Gastroesophageal sphincter (tissue), 3 donors: ENCODE results near the gene HSD17B3.

Source experiments
- EP300 ChIP-seq: sonication (generic); formaldehyde crosslinking; IDR thresholded peaks from one replicate; pipeline ENCODE4 v1.6.1; 2017; ENCODE audit warnings: antibody characterized with exemption, mild to moderate bottlenecking
- POLR2A ChIP-seq, 2 donors: fragments of 450-650 bp; IDR thresholded peaks; one replicate each; pipeline ENCODE4 v1.6.1; 2017; ENCODE audit warnings: antibody characterized with exemption in 2 of 2, mild to moderate bottlenecking in 2 of 2, moderate library complexity in 1 of 2
- POLR2AphosphoS5 ChIP-seq: sonication (generic); formaldehyde crosslinking; IDR thresholded peaks from one replicate; pipeline ENCODE4 v1.6.1; 2017; ENCODE audit warnings: antibody characterized with exemption
- TF ChIP-seq, protein P1 (sequence below), 4 experiments: fragments of 200-600 bp in 2 of 4; fragments of 450-650 bp in 2 of 4; sonication (generic) in 1 of 4; IDR thresholded peaks; one replicate each; pipeline ENCODE4 v1.5.1; 2017 to 2019; ENCODE audit warnings: antibody characterized with exemption in 4 of 4, mild to moderate bottlenecking in 2 of 4, moderate library complexity in 2 of 4

DNA sequence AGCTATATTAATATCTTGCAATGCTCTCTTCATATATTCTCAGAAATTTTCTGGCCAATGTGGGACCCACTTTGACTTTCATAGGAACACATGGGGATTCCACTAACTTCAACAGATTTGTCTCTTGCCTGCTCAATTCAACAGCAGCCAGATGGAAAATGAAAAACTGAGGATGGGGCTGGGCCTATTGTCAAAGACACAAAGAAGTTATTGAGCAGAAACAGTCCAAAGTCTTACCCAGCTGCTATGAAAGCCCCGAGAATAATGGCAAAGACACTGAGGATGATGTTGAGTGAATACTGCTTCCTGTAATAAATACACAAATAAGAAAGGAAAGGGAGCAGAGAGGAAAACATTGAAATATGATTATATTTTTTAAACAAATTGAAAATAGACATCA, 48.9 kb upstream of the HSD17B3 start:
- TF ChIP-seq, protein P1, sequence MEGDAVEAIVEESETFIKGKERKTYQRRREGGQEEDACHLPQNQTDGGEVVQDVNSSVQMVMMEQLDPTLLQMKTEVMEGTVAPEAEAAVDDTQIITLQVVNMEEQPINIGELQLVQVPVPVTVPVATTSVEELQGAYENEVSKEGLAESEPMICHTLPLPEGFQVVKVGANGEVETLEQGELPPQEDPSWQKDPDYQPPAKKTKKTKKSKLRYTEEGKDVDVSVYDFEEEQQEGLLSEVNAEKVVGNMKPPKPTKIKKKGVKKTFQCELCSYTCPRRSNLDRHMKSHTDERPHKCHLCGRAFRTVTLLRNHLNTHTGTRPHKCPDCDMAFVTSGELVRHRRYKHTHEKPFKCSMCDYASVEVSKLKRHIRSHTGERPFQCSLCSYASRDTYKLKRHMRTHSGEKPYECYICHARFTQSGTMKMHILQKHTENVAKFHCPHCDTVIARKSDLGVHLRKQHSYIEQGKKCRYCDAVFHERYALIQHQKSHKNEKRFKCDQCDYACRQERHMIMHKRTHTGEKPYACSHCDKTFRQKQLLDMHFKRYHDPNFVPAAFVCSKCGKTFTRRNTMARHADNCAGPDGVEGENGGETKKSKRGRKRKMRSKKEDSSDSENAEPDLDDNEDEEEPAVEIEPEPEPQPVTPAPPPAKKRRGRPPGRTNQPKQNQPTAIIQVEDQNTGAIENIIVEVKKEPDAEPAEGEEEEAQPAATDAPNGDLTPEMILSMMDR (IDR thresholded peaks at IDR 0.05) = no peak
- TF ChIP-seq POLR2AphosphoS5 (no peak), EP300 (no peak), POLR2A (IDR thresholded peaks at IDR 0.05) (no peak)
